Liver (tissue), 9 donors: ENCODE data around the gene FOSL2. TPM values are rescaled to one million over a fixed set of nuclear protein-coding genes. Genes with fewer than 3 reads are reported as not detected.

ENCODE experiments used
- DNase-seq: peaks from one replicate; pipeline ENCODE4 v3.0.0-alpha.2; 2017; ENCODE audit warnings: low spot score
- H3K27ac ChIP-seq, 2 donors: one replicate each; pipeline ENCODE4 v1.7.0; 2013; ENCODE audit warnings: inconsistent platforms in 2 of 2, low read length in 2 of 2, control low read depth in 1 of 2, low read depth in 1 of 2, mild to moderate bottlenecking in 1 of 2
- H3K27me3 ChIP-seq, 4 donors: one replicate each; pipeline versions ENCODE4 v1.6.1 to v1.7.0; 2013; ENCODE audit warnings: low read length in 3 of 4, inconsistent platforms in 1 of 4, mild to moderate bottlenecking in 1 of 4, moderate library complexity in 1 of 4; ENCODE audit not compliant: control insufficient read depth in 4 of 4, insufficient read depth in 4 of 4
- H3K36me3 ChIP-seq, 4 donors: one replicate each; pipeline versions ENCODE4 v1.6.1 to v1.7.0; 2013; ENCODE audit warnings: low read length in 3 of 4, mild to moderate bottlenecking in 3 of 4, low read depth in 1 of 4, moderate library complexity in 1 of 4; ENCODE audit not compliant: control insufficient read depth in 4 of 4, insufficient read depth in 3 of 4
- H3K4me1 ChIP-seq, 4 donors: one replicate each; pipeline versions ENCODE4 v1.6.1 to v1.7.0; 2013; ENCODE audit warnings: low read length in 3 of 4, mild to moderate bottlenecking in 3 of 4, moderate library complexity in 1 of 4; ENCODE audit not compliant: control insufficient read depth in 4 of 4, insufficient read depth in 4 of 4
- H3K4me3 ChIP-seq, 3 donors: one replicate each; pipeline versions ENCODE4 v1.6.1 to v1.7.0; 2013; ENCODE audit warnings: low read length in 3 of 3, control low read depth in 1 of 3, low read depth in 1 of 3, mild to moderate bottlenecking in 1 of 3
- H3K9ac ChIP-seq, 2 donors: one replicate each; pipeline ENCODE4 v1.7.0; 2013; ENCODE audit warnings: low read length in 2 of 2, mild to moderate bottlenecking in 2 of 2, moderate library complexity in 2 of 2, control low read depth in 1 of 2, low read depth in 1 of 2
- H3K9me3 ChIP-seq, 4 donors: one replicate each; pipeline versions ENCODE4 v1.6.1 to v1.7.0; 2013; ENCODE audit warnings: low read length in 3 of 4; ENCODE audit not compliant: control insufficient read depth in 4 of 4
- ATF3 ChIP-seq: IDR thresholded peaks from 2 replicates; pipeline ENCODE4 v1.6.1; 2016; ENCODE audit warnings: antibody characterized with exemption
- CTCF ChIP-seq: fragments of 150-350 bp; IDR thresholded peaks from 2 replicates; pipeline ENCODE4 v1.5.1; 2017; ENCODE audit warnings: improper control_type of control experiment, low read depth, low read length; ENCODE audit not compliant: missing input control
- FOXA1 ChIP-seq: IDR thresholded peaks from 2 replicates; pipeline ENCODE4 v1.6.1; 2016; ENCODE audit warnings: antibody characterized with exemption
- FOXA2 ChIP-seq: IDR thresholded peaks from 2 replicates; pipeline ENCODE4 v1.6.1; 2016; ENCODE audit warnings: antibody characterized with exemption
- GABPA ChIP-seq, 2 donors: IDR thresholded peaks in 1 of 2; conservative IDR thresholded peaks in 1 of 2; 2 replicates each; pipeline ENCODE4 v1.6.1; 2016; ENCODE audit warnings: antibody characterized with exemption in 2 of 2, mild to moderate bottlenecking in 1 of 2, moderate library complexity in 1 of 2
- HNF4A ChIP-seq, 2 donors: conservative IDR thresholded peaks; 2 replicates each; pipeline ENCODE4 v1.6.1; 2016; ENCODE audit warnings: antibody characterized with exemption in 2 of 2, mild to moderate bottlenecking in 2 of 2
- JUND ChIP-seq, 2 donors: IDR thresholded peaks; 2 replicates each; pipeline ENCODE4 v1.6.1; 2016; ENCODE audit warnings: antibody characterized with exemption in 2 of 2
- MAX ChIP-seq: IDR thresholded peaks from 2 replicates; pipeline ENCODE4 v1.6.1; 2016; ENCODE audit warnings: antibody characterized with exemption
- RAD21 ChIP-seq, 2 donors: IDR thresholded peaks; 2 replicates each; pipeline ENCODE4 v1.6.1; 2016; ENCODE audit warnings: antibody characterized with exemption in 2 of 2, mild to moderate bottlenecking in 2 of 2
- REST ChIP-seq: IDR thresholded peaks from 2 replicates; pipeline ENCODE4 v1.6.1; 2016; ENCODE audit warnings: antibody characterized with exemption, mild to moderate bottlenecking
- RXRA ChIP-seq, 2 donors: IDR thresholded peaks; 2 replicates each; pipeline ENCODE4 v1.6.1; 2017 to 2018; ENCODE audit warnings: antibody characterized with exemption in 2 of 2, mild to moderate bottlenecking in 1 of 2
- SP1 ChIP-seq: IDR thresholded peaks from 2 replicates; pipeline ENCODE4 v1.6.1; 2018; ENCODE audit warnings: antibody characterized with exemption, mild to moderate bottlenecking
- TAF1 ChIP-seq: conservative IDR thresholded peaks from 2 replicates; pipeline ENCODE4 v1.6.1; 2016; ENCODE audit warnings: antibody characterized with exemption, mild to moderate bottlenecking
- YY1 ChIP-seq: IDR thresholded peaks from 2 replicates; pipeline ENCODE4 v1.6.1; 2016; ENCODE audit warnings: antibody characterized with exemption, mild to moderate bottlenecking
- ZBTB33 ChIP-seq: IDR thresholded peaks from 2 replicates; pipeline ENCODE4 v1.6.1; 2016; ENCODE audit warnings: antibody characterized with exemption
- WGBS: extraction: QIAGEN DNeasy Blood & Tissue Kit; methylation state at CpG from one replicate; pipeline ENCODE4 v1.1.7; 2013; 5-methylcytosine and 5-hydroxymethylcytosine counted together
- polyA plus RNA-seq, 2 donors: library from polyadenylated mRNA; stranded (reverse) in 1 of 2; unstranded in 1 of 2; fragments of 200-250 nt in 1 of 2; fragments of >200 nt in 1 of 2; fragmentation: Nextera tagmentation in 1 of 2; extraction: Ambion mirVana in 1 of 2; gene quantifications; one replicate each; pipeline versions ENCODE4 v1.2.1 to v1.2.3, GENCODE V29; 2013 to 2015
- total RNA-seq, 2 donors: library from RNA; depleted of rRNA; stranded (reverse); fragments of >200 nt; gene quantifications; one replicate each; pipeline ENCODE4 v1.2.3, GENCODE V29; 2014
- donor health status: healthy.
- donor health status: healthy.
- donor health status: healthy.
- donor health status: healthy.
- donor health status: healthy.

FOSL2 gene
- total and polyA plus RNA-seq, 4 donors, result 1.9 to 10.7 (median 2.6) TPM

- Histone ChIP-seq H3K36me3 (peaks cover 6 to 46% (median 24%) of the 10 kb centered on the region in 4 donors), H3K4me3 (no peak overlapping the region), H3K9ac (no peak overlapping the region), H3K9me3 (no peaks in the 10 kb centered on the region), H3K4me1 (peaks cover 2 to 16% (median 14%) of the 10 kb centered on the region in 4 donors), H3K27ac (no peak overlapping the region), H3K27me3 (no peaks in the 10 kb centered on the region)
- WGBS, result 85% methylated on average over 8 of the region's 8 CpGs
- DNase-seq, result no peak
- TF ChIP-seq GABPA (IDR thresholded peaks at IDR 0.05 in 1 of 2, conservative IDR thresholded peaks at IDR 0.05 in 1 of 2), result no peak
- TF ChIP-seq YY1, result no peak
- TF ChIP-seq HNF4A (conservative IDR thresholded peaks at IDR 0.05), result no peak
- TF ChIP-seq TAF1, result no peak
- no peak for TF ChIP-seq RAD21 (IDR thresholded peaks at IDR 0.05)
- TF ChIP-seq SP1, result no peak
- TF ChIP-seq MAX, result no peak
- no peak for TF ChIP-seq REST
- TF ChIP-seq RXRA (IDR thresholded peaks at IDR 0.05), result no peak
- no peak for TF ChIP-seq ATF3
- no peak for TF ChIP-seq FOXA2
- TF ChIP-seq ZBTB33, result no peak
- TF ChIP-seq CTCF, result no peak
- TF ChIP-seq FOXA1, result no peak
- no peak for TF ChIP-seq JUND (IDR thresholded peaks at IDR 0.05)
Observed at GRCh38 chr2:28400419-28400818, 7.8 kb downstream of the FOSL2 start.

GRCh38 chr2:28400921-28401320 lies 8.3 kb downstream of the FOSL2 start:
- 98% methylated on average over 1 of the region's 1 CpG for WGBS
- TF ChIP-seq HNF4A (conservative IDR thresholded peaks at IDR 0.05) (no peak), SP1 (no peak), TAF1 (no peak)

More at GRCh38 chr2:28400921-28401320, 8.3 kb downstream of the FOSL2 start:
- Histone ChIP-seq H3K9ac (no peak overlapping the region), H3K4me3 (no peak overlapping the region), H3K4me1 (peaks cover 2 to 20% (median 14%) of the 10 kb centered on the region in 4 donors), H3K9me3 (no peaks in the 10 kb centered on the region), H3K27me3 (no peaks in the 10 kb centered on the region), H3K36me3 (peaks cover 9 to 49% (median 28%) of the 10 kb centered on the region in 4 donors), H3K27ac (no peak overlapping the region)
- no peak for DNase-seq
